GM06990 (cell line): ENCODE measurements around the gene C5orf22.
"Not testable (repeated sequence)": the region's sequence is repeated elsewhere in the genome, so short reads cannot be mapped to it uniquely, and the experiment has no call there.

Experiments
- DNase-seq: peaks from one replicate; pipeline ENCODE4 v3.0.0-alpha.2; 2011; ENCODE audit not compliant: insufficient read length; ENCODE audit errors: extremely low read depth
- H3K27me3 ChIP-seq: replicated peaks from 2 replicates; pipeline ENCODE4 v1.6.0; 2011; ENCODE audit warnings: low read length; ENCODE audit not compliant: control insufficient read depth, insufficient read depth
- H3K36me3 ChIP-seq: 2 replicates; pipeline ENCODE4 v1.5.1; 2011; ENCODE audit warnings: low read length; ENCODE audit not compliant: control insufficient read depth, insufficient read depth
- H3K4me3 ChIP-seq: replicated peaks from 2 replicates; pipeline ENCODE4 v1.5.1; 2011; ENCODE audit warnings: low read depth, mild to moderate bottlenecking, control low read depth, low read length
- CTCF ChIP-seq: IDR thresholded peaks from 2 replicates; pipeline ENCODE4 v1.5.1; 2011; ENCODE audit warnings: low read length, control low read depth, mild to moderate bottlenecking, inconsistent platforms; ENCODE audit not compliant: insufficient read depth, poor library complexity, severe bottlenecking

Gene C5orf22

GRCh38 chr5:31534527-31535046 lies 2.5 kb downstream of the C5orf22 start:
- TF ChIP-seq CTCF, result no peak
- Histone ChIP-seq H3K27me3 (no peaks in the 10 kb centered on the region), H3K4me3 (no peak overlapping the region), H3K36me3 (peaks cover 4% of the 10 kb centered on the region)
- no peak for DNase-seq

- Histone ChIP-seq H3K4me3 (no peak overlapping the region), H3K27me3 (no peaks in the 10 kb centered on the region), H3K36me3 (peaks cover 4% of the 10 kb centered on the region)
- DNase-seq, result no peak
- no peak for TF ChIP-seq CTCF
These were observed 4.8 kb downstream of the C5orf22 start for GRCh38 chr5:31536873-31537272.

GRCh38 chr5:31537349-31537748 lies 5.2 kb downstream of the C5orf22 start:
- peaks cover 4% of the 10 kb centered on the region for H3K36me3 ChIP-seq
- no peaks in the 10 kb centered on the region for H3K27me3 ChIP-seq
- DNase-seq, result no peak
- TF ChIP-seq CTCF, result no peak
- H3K4me3 ChIP-seq, result no peak overlapping the region

GRCh38 chr5:31537851-31538250 lies 5.8 kb downstream of the C5orf22 start:
- DNase-seq, result no peak
- TF ChIP-seq CTCF, result no peak
- Histone ChIP-seq H3K4me3 (no peak overlapping the region), H3K27me3 (no peaks in the 10 kb centered on the region), H3K36me3 (peaks cover 4% of the 10 kb centered on the region)

GRCh38 chr5:31549114-31549513 lies 17.0 kb downstream of the C5orf22 start:
- not testable (repeated sequence) for H3K36me3 ChIP-seq, H3K27me3 ChIP-seq, DNase-seq, H3K4me3 ChIP-seq

GRCh38 chr5:31551878-31552277 lies 19.8 kb downstream of the C5orf22 start:
- Histone ChIP-seq H3K4me3 (no peak overlapping the region), H3K36me3 (peaks cover 7% of the 10 kb centered on the region), H3K27me3 (no peaks in the 10 kb centered on the region)
- no peak for DNase-seq
- no peak for TF ChIP-seq CTCF
